SK-N-MC (cell line): Measurements from ENCODE around the gene CAMK2A.

ENCODE experiments used
- DNase-seq: peaks from one replicate; pipeline ENCODE4 v3.0.0-alpha.2; 2011; ENCODE audit warnings: low read depth, low spot score
- H3K27ac ChIP-seq: fragments of 200-600 bp; sonication (generic); 2 replicates; pipeline ENCODE4 v1.5.1; 2016; ENCODE audit warnings: mixed run types
- H3K36me3 ChIP-seq: fragments of 200-600 bp; sonication (generic); 2 replicates; pipeline ENCODE4 v1.6.1; 2017; ENCODE audit warnings: antibody characterized with exemption, low read length, mixed read lengths; ENCODE audit not compliant: insufficient read depth
- H3K4me3 ChIP-seq: fragments of 200-600 bp; sonication (generic); 2 replicates; pipeline ENCODE4 v1.5.1; 2016
- H3K9ac ChIP-seq: fragments of 200-600 bp; sonication (generic); 2 replicates; pipeline ENCODE4 v1.8.0; 2017; ENCODE audit warnings: mixed run types, mixed read lengths; ENCODE audit not compliant: insufficient read length
- H3K9me3 ChIP-seq: fragments of 200-600 bp; sonication (generic); 2 replicates; pipeline ENCODE4 v1.6.1; 2017; ENCODE audit warnings: low read depth, mild to moderate bottlenecking, antibody characterized with exemption, low read length, moderate library complexity, mixed read lengths
- EZH2 ChIP-seq: fragments of 200-600 bp; sonication (generic); IDR thresholded peaks from one replicate; pipeline ENCODE4 v1.6.1; 2017; ENCODE audit warnings: antibody characterized with exemption
- FOXP2 ChIP-seq: optimal IDR thresholded peaks from 2 replicates; pipeline ENCODE3; 2011; ENCODE audit warnings: mild to moderate bottlenecking, moderate library complexity; ENCODE audit not compliant: insufficient read depth; ENCODE audit errors: extremely low read length, control extremely low read depth
- POLR2AphosphoS5 ChIP-seq: IDR thresholded peaks from 2 replicates; pipeline ENCODE4 v1.6.1; 2012; ENCODE audit warnings: mild to moderate bottlenecking, low read depth, low read length, borderline replicate concordance

CAMK2A gene

GRCh38 chr5:150206779-150207115 lies 82.8 kb downstream of the CAMK2A start:
- H3K27ac ChIP-seq, result no peak overlapping the region
- no peak for DNase-seq
- no peaks in the 10 kb centered on the region for H3K36me3 ChIP-seq
- H3K9ac ChIP-seq, result no peak overlapping the region
- no peak for TF ChIP-seq EZH2
- no peak for TF ChIP-seq FOXP2
- no peak for TF ChIP-seq POLR2AphosphoS5
- no peak overlapping the region for H3K4me3 ChIP-seq
- H3K9me3 ChIP-seq, result no peaks in the 10 kb centered on the region

GRCh38 chr5:150206098-150206778 lies 83.3 kb downstream of the CAMK2A start:
- no peaks in the 10 kb centered on the region for H3K36me3 ChIP-seq
- no peak overlapping the region for H3K4me3 ChIP-seq
- DNase-seq, result no peak
- H3K27ac ChIP-seq, result no peak overlapping the region
- TF ChIP-seq EZH2, result no peak
- TF ChIP-seq POLR2AphosphoS5, result no peak
- no peak for TF ChIP-seq FOXP2
- H3K9me3 ChIP-seq, result no peaks in the 10 kb centered on the region
- no peak overlapping the region for H3K9ac ChIP-seq

GRCh38 chr5:150204590-150204960 lies 85.0 kb downstream of the CAMK2A start:
- no peaks in the 10 kb centered on the region for H3K36me3 ChIP-seq
- no peak overlapping the region for H3K4me3 ChIP-seq
- H3K9me3 ChIP-seq, result no peaks in the 10 kb centered on the region
- no peak overlapping the region for H3K27ac ChIP-seq
- TF ChIP-seq FOXP2 (no peak), POLR2AphosphoS5 (no peak), EZH2 (no peak)
- H3K9ac ChIP-seq, result no peak overlapping the region
- no peak for DNase-seq

GRCh38 chr5:150203832-150204589 lies 85.6 kb downstream of the CAMK2A start:
- H3K27ac ChIP-seq, result no peak overlapping the region
- H3K9ac ChIP-seq, result no peak overlapping the region
- H3K4me3 ChIP-seq, result no peak overlapping the region
- no peaks in the 10 kb centered on the region for H3K36me3 ChIP-seq
- no peak for TF ChIP-seq POLR2AphosphoS5
- TF ChIP-seq FOXP2, result no peak
- TF ChIP-seq EZH2, result no peak
- DNase-seq, result no peak
- no peaks in the 10 kb centered on the region for H3K9me3 ChIP-seq

GRCh38 chr5:150202501-150202900 lies 87.1 kb downstream of the CAMK2A start:
- TF ChIP-seq FOXP2 (no peak), EZH2 (no peak), POLR2AphosphoS5 (no peak)
- Histone ChIP-seq H3K9ac (no peak overlapping the region), H3K4me3 (no peak overlapping the region), H3K27ac (no peak overlapping the region), H3K36me3 (no peaks in the 10 kb centered on the region), H3K9me3 (no peaks in the 10 kb centered on the region)
- no peak for DNase-seq

- H3K36me3 ChIP-seq, result no peaks in the 10 kb centered on the region
- no peak for DNase-seq
- no peak overlapping the region for H3K9ac ChIP-seq
- no peak overlapping the region for H3K27ac ChIP-seq
- no peak for TF ChIP-seq FOXP2
- no peak for TF ChIP-seq POLR2AphosphoS5
- no peak for TF ChIP-seq EZH2
- no peaks in the 10 kb centered on the region for H3K9me3 ChIP-seq
- H3K4me3 ChIP-seq, result no peak overlapping the region
These were observed 92.1 kb downstream of the CAMK2A start for GRCh38 chr5:150197476-150197875.

- no peak overlapping the region for H3K27ac ChIP-seq
- no peak overlapping the region for H3K4me3 ChIP-seq
- no peaks in the 10 kb centered on the region for H3K9me3 ChIP-seq
- H3K9ac ChIP-seq, result no peak overlapping the region
- DNase-seq, result no peak
- H3K36me3 ChIP-seq, result no peaks in the 10 kb centered on the region
- TF ChIP-seq EZH2, result no peak
- TF ChIP-seq POLR2AphosphoS5, result no peak
- TF ChIP-seq FOXP2, result no peak
These were observed 92.6 kb downstream of the CAMK2A start for GRCh38 chr5:150196986-150197385.

GRCh38 chr5:150196514-150196913 lies 93.1 kb downstream of the CAMK2A start:
- Histone ChIP-seq H3K36me3 (no peaks in the 10 kb centered on the region), H3K9me3 (no peaks in the 10 kb centered on the region)
- TF ChIP-seq POLR2AphosphoS5, result no peak
- TF ChIP-seq FOXP2, result no peak
- no peak for TF ChIP-seq EZH2

More at GRCh38 chr5:150196514-150196913, 93.1 kb downstream of the CAMK2A start:
- Histone ChIP-seq H3K9ac (no peak overlapping the region), H3K27ac (no peak overlapping the region), H3K4me3 (no peak overlapping the region)
- no peak for DNase-seq
